HepG2 (cell line): ENCODE data around the gene MRPL38. TPM values are rescaled to one million over a fixed set of nuclear protein-coding genes. Genes with fewer than 3 reads are reported as not detected.

Experiments used
- ASH2L ChIP-seq: fragments of 300-600, 200-600 bp; sonication (generic); IDR thresholded peaks from 2 replicates; pipeline ENCODE4 v1.7.0; 2017; ENCODE audit warnings: low read depth, mild to moderate bottlenecking, moderate library complexity, mixed read lengths, low read length; ENCODE audit not compliant: insufficient read length
- ELF3 ChIP-seq: IDR thresholded peaks from 2 replicates; pipeline ENCODE4 v1.6.1; 2016; ENCODE audit warnings: missing genetic modification reagents, missing compliant biosample characterization
- FIP1L1 ChIP-seq: fragments of 200-400 bp; formaldehyde crosslinking; IDR thresholded peaks from 2 replicates; pipeline ENCODE4 v1.6.1; 2018; ENCODE audit warnings: low read depth, mild to moderate bottlenecking, low read length, moderate library complexity, borderline replicate concordance; ENCODE audit not compliant: insufficient read depth
- KDM4B ChIP-seq: sonication (generic); formaldehyde crosslinking; IDR thresholded peaks from 2 replicates; pipeline ENCODE4 v1.4.0; 2020; ENCODE audit warnings: missing genetic modification reagents
- MEF2D ChIP-seq: sonication (generic); formaldehyde crosslinking; IDR thresholded peaks from 2 replicates; pipeline ENCODE4 v1.5.1; 2020; ENCODE audit warnings: mild to moderate bottlenecking, missing genetic modification reagents
- SIX4 ChIP-seq: sonication (generic); formaldehyde crosslinking; IDR thresholded peaks from 2 replicates; pipeline ENCODE4 v1.4.0; 2020; ENCODE audit warnings: missing genetic modification reagents
- TARDBP ChIP-seq: sonication (generic); formaldehyde crosslinking; IDR thresholded peaks from 2 replicates; pipeline ENCODE4 v1.8.0; 2022; ENCODE audit warnings: mild to moderate bottlenecking, missing genetic modification reagents
- TCF7L2 ChIP-seq: IDR thresholded peaks from 2 replicates; pipeline ENCODE4 v1.6.1; 2011; ENCODE audit warnings: mild to moderate bottlenecking, low read depth, low read length, moderate library complexity
- TGIF2 ChIP-seq: IDR thresholded peaks from 2 replicates; pipeline ENCODE4 v1.6.1; 2016; ENCODE audit warnings: control low read depth, missing compliant biosample characterization
- YEATS2 ChIP-seq: sonication (generic); formaldehyde crosslinking; IDR thresholded peaks from 2 replicates; pipeline ENCODE4 v1.4.0; 2020; ENCODE audit warnings: missing genetic modification reagents, borderline replicate concordance
- ZBTB42 ChIP-seq: sonication (generic); formaldehyde crosslinking; IDR thresholded peaks from 2 replicates; pipeline ENCODE4 v1.5.0; 2020; ENCODE audit warnings: mild to moderate bottlenecking, missing genetic modification reagents
- ZFP1 ChIP-seq: IDR thresholded peaks from 2 replicates; pipeline ENCODE4 v1.6.1; 2016
- ZFP62 ChIP-seq: sonication (generic); formaldehyde crosslinking; IDR thresholded peaks from 2 replicates; pipeline ENCODE4 v1.4.0; 2020; ENCODE audit warnings: missing genetic modification reagents
- ZFP91 ChIP-seq: sonication (generic); formaldehyde crosslinking; IDR thresholded peaks from 2 replicates; pipeline ENCODE4 v1.9.0; 2022; ENCODE audit warnings: missing genetic modification reagents, mild to moderate bottlenecking, borderline replicate concordance
- ZNF143 ChIP-seq: sonication (generic); formaldehyde crosslinking; IDR thresholded peaks from 2 replicates; pipeline ENCODE4 v1.4.0; 2020; ENCODE audit warnings: missing genetic modification reagents
- ZNF280D ChIP-seq: sonication (generic); formaldehyde crosslinking; IDR thresholded peaks from 2 replicates; pipeline ENCODE4 v1.5.1; 2020; ENCODE audit warnings: mild to moderate bottlenecking, missing genetic modification reagents
- ZNF333 ChIP-seq: sonication (generic); formaldehyde crosslinking; IDR thresholded peaks from 2 replicates; pipeline ENCODE4 v1.4.0; 2020; ENCODE audit warnings: mild to moderate bottlenecking, missing genetic modification reagents, borderline replicate concordance
- ZNF766 ChIP-seq: sonication (generic); formaldehyde crosslinking; IDR thresholded peaks from 2 replicates; pipeline ENCODE4 v1.5.0; 2020; ENCODE audit warnings: missing genetic modification reagents, borderline replicate concordance
- ZSCAN25 ChIP-seq: sonication (generic); formaldehyde crosslinking; IDR thresholded peaks from 2 replicates; pipeline ENCODE4 v1.8.0; 2022; ENCODE audit warnings: mild to moderate bottlenecking, missing genetic modification reagents
- ZSCAN5A ChIP-seq: sonication (generic); formaldehyde crosslinking; IDR thresholded peaks from 2 replicates; pipeline ENCODE4 v1.8.0; 2022; ENCODE audit warnings: mild to moderate bottlenecking, missing genetic modification reagents, borderline replicate concordance
- polyA plus RNA-seq, 8 experiments: library from polyadenylated mRNA; depleted of rRNA in 3 of 8; stranded (reverse) in 7 of 8; unstranded in 1 of 8; fragments of >200 nt; fragmentation: Illumina TruSeq in 4 of 8; extraction: Trizol in 4 of 8; gene quantifications; 2 replicates each; pipeline versions ENCODE4 v1.2.1 to v1.2.3, GENCODE V29; 2011 to 2016; ENCODE audit warnings: low read depth in 4 of 8, missing spikeins in 1 of 8, mixed read lengths in 1 of 8; ENCODE audit not compliant: insufficient read depth in 1 of 8
- total RNA-seq, 5 experiments: library from RNA; depleted of rRNA; stranded (reverse); fragments of >200 nt; fragmentation: Illumina TruSeq; extraction: Trizol; gene quantifications; 2 replicates each; pipeline ENCODE4 v1.2.3, GENCODE V29; 2016; ENCODE audit warnings: low read depth in 1 of 5
- TF ChIP-seq, protein P1 (sequence below): sonication (generic); formaldehyde crosslinking; IDR thresholded peaks from 2 replicates; pipeline ENCODE4 v1.8.0; 2022; ENCODE audit warnings: missing genetic modification reagents, mild to moderate bottlenecking, inconsistent platforms, borderline replicate concordance
- TF ChIP-seq, protein P2 (sequence below): sonication (generic); formaldehyde crosslinking; IDR thresholded peaks from 2 replicates; pipeline ENCODE4 v1.5.0; 2020; ENCODE audit warnings: missing genetic modification reagents

MRPL38 gene
- total and polyA plus RNA-seq, 2 of the 13 experiments (the other 11 are each of a cell fraction or from before 2014, with no cell fraction given), result 83.7 to 125 TPM

- peak; percentile 86; the same call in 1 of the 2 replicates for TF ChIP-seq ZSCAN5A (CRISPR knock-in tag)
- TF ChIP-seq ZNF333 (CRISPR knock-in tag), result 0 out of 2 replicates have a peak, but pooled peaks have one; percentile 68
- TF ChIP-seq ZBTB42 (CRISPR knock-in tag), result no peak
- peak; percentile 97 for TF ChIP-seq ZSCAN25 (CRISPR knock-in tag)
- peak; percentile 78 for TF ChIP-seq ZFP1 (CRISPR knock-in tag)
- no peak for TF ChIP-seq TCF7L2
- peak; percentile 39; the same call in 1 of the 2 replicates for TF ChIP-seq YEATS2 (CRISPR knock-in tag)
- TF ChIP-seq FIP1L1, result peak; percentile 90; the same call in 1 of the 2 replicates
- TF ChIP-seq ELF3, result peak; percentile 57
- TF ChIP-seq MEF2D, result peak; percentile 97
- peak; percentile 95 for TF ChIP-seq KDM4B (CRISPR knock-in tag)
- TF ChIP-seq ZNF143, result peak; percentile 76
- no peak for TF ChIP-seq ZFP62
- TF ChIP-seq, protein P1, sequence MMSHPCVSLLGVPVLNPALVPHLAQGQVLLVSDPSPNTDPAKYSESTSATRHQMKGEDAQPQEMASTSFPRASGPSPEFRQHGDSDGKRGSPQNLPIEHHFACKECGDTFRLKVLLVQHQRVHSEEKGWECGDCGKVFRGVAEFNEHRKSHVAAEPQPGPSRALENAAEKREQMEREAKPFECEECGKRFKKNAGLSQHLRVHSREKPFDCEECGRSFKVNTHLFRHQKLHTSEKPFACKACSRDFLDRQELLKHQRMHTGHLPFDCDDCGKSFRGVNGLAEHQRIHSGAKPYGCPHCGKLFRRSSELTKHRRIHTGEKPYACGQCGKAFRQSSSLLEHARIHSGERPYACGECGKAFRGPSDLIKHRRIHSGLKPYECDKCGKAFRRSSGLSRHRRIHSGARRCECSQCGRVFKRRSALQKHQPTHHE (CRISPR knock-in tag), result peak; percentile 75
- peak; percentile 95 for TF ChIP-seq ZFP91 (CRISPR knock-in tag)
- peak; percentile 61; the same call in 1 of the 2 replicates for TF ChIP-seq SIX4 (CRISPR knock-in tag)
- peak; percentile 79 for TF ChIP-seq ZNF766
- TF ChIP-seq, protein P2, sequence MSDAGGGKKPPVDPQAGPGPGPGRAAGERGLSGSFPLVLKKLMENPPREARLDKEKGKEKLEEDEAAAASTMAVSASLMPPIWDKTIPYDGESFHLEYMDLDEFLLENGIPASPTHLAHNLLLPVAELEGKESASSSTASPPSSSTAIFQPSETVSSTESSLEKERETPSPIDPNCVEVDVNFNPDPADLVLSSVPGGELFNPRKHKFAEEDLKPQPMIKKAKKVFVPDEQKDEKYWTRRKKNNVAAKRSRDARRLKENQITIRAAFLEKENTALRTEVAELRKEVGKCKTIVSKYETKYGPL (CRISPR knock-in tag), result no peak; the same call in 1 of the 2 replicates
- TF ChIP-seq TGIF2 (CRISPR knock-in tag), result peak; percentile 95
- TF ChIP-seq ZNF280D (CRISPR knock-in tag), result peak; percentile 83
- TF ChIP-seq TARDBP (CRISPR knock-in tag), result peak; percentile 100
- peak; percentile 70 for TF ChIP-seq ASH2L
Measured at GRCh38 chr17:75876190-75876937, 28.3 kb downstream of the MRPL38 start (continued).
